Stomach smooth muscle (tissue), 2 donors: ENCODE results near the gene LPP.
A peak's percentile ranks its signal among the peaks of the same experiment; 100 is the strongest.

ENCODE experiments used
- H3K27ac ChIP-seq: one replicate; pipeline ENCODE4 v1.7.0; 2013; ENCODE audit warnings: mild to moderate bottlenecking, low read length, inconsistent platforms
- H3K27me3 ChIP-seq, 2 donors: one replicate each; pipeline ENCODE4 v1.7.0; 2013; ENCODE audit warnings: low read length in 2 of 2; ENCODE audit not compliant: insufficient read depth in 2 of 2, control insufficient read depth in 1 of 2
- H3K36me3 ChIP-seq, 2 donors: one replicate each; pipeline ENCODE4 v1.7.0; 2013; ENCODE audit warnings: low read length in 2 of 2; ENCODE audit not compliant: control insufficient read depth in 2 of 2, insufficient read depth in 2 of 2
- H3K4me1 ChIP-seq: one replicate; pipeline ENCODE4 v1.7.0; 2013; ENCODE audit warnings: low read length; ENCODE audit not compliant: control insufficient read depth, insufficient read depth
- H3K4me3 ChIP-seq, 2 donors: one replicate each; pipeline ENCODE4 v1.7.0; 2013; ENCODE audit warnings: low read length in 2 of 2
- H3K9ac ChIP-seq, 2 donors: one replicate each; pipeline ENCODE4 v1.7.0; 2013; ENCODE audit warnings: low read length in 2 of 2, mild to moderate bottlenecking in 1 of 2
- H3K9me3 ChIP-seq, 2 donors: one replicate each; pipeline ENCODE4 v1.7.0; 2013; ENCODE audit warnings: low read length in 2 of 2; ENCODE audit not compliant: control insufficient read depth in 2 of 2
- donor health status: healthy.
- donor health status: Pancreatic carcinoma.

LPP gene

DNA sequence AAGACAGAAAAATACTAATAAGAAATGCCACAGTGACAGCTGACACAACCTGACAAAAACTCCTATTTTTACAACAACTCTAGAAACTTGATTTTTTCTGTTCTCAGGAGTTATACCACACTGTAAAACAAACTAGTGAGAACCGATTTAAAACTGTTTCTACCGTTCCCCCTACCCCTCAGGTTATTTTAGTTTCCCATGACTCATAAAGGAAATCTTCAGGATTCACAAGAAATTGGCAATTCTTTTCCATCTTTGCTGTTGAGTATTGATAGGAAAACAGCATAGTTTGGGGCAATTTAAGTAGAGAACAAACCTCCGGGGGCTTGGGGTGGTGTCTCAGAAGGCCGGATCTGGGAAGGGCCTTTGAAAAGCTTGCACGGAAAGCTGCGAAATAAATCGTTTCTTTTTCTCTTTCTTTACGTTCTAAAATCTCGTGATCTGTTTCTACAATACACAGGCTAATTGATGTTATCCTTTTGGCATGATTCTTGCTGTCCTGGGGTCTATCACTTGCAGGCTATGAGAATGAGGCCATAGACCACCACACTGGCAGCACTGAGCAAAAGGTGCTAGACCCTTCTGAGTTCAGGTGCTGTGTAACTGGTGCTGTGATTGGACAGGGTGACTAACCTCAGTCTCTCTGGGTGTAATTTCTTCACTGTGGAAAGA lies 89.3 kb downstream of the LPP start:
- H3K36me3 ChIP-seq = peaks cover 0 to 16% of the 10 kb centered on the region in 2 donors
- H3K9ac ChIP-seq = no peak overlapping the region
- peak overlapping the region; percentile 78 for H3K27ac ChIP-seq
- no peaks in the 10 kb centered on the region for H3K9me3 ChIP-seq
- H3K27me3 ChIP-seq = no peaks in the 10 kb centered on the region
- H3K4me3 ChIP-seq = peak overlapping the region in 1 of 2 donors; percentile 10
- H3K4me1 ChIP-seq = peaks cover 39% of the 10 kb centered on the region

DNA sequence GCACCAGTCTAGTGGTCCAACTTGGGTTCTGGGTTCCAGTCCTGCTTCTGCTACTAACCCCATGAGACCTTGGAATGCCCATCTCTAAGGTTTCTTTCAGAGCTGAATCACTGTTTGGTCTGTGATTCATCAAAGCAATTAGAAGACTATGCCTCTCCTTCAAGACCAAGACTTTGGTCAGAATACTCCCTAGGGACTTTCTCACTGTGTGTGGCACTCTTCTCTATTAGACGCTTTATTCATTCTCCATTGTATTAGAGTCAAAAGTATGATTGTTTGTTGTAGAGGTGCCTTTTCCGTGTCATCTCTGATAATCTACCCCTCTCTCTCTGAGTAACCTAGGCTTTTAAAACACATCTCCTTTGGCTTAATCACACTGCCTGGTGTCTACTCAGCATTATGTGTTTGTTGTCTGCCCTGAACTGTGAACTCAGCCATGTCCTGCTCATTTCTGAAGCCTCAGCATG lies 90.5 kb downstream of the LPP start:
- Histone ChIP-seq H3K36me3 (peaks cover 0 to 16% of the 10 kb centered on the region in 2 donors), H3K27ac (peak overlapping the region; percentile 50), H3K4me1 (peaks cover 39% of the 10 kb centered on the region)

DNA sequence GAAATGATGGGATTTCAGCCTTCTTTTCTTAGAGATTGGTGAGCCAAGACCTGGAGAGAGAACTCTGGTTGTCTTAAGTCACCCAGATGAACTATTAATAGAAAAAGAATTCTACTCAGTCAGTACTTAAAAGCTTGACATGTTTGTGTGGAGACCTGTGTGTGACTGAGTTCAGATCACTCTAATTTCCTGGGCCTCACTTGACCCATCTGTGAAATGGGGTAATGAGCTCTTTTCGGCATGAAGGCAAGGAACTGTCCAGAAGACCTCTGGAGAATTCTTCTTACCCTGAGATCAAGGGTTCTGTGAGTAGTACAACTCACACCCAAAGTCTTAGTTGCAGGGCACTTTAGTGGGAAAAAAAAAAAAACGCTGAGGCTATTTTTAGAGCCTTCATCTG lies 92.9 kb downstream of the LPP start:
- Histone ChIP-seq H3K9ac (no peak overlapping the region), H3K36me3 (peaks cover 0 to 8% of the 10 kb centered on the region in 2 donors), H3K27me3 (no peaks in the 10 kb centered on the region), H3K4me3 (no peak overlapping the region), H3K27ac (peak overlapping the region; percentile 31), H3K9me3 (no peaks in the 10 kb centered on the region), H3K4me1 (peaks cover 28% of the 10 kb centered on the region)

More for the DNA sequence above, 90.5 kb downstream of the LPP start:
- Histone ChIP-seq H3K9me3 (no peaks in the 10 kb centered on the region), H3K4me3 (no peak overlapping the region), H3K9ac (no peak overlapping the region), H3K27me3 (no peaks in the 10 kb centered on the region)

DNA sequence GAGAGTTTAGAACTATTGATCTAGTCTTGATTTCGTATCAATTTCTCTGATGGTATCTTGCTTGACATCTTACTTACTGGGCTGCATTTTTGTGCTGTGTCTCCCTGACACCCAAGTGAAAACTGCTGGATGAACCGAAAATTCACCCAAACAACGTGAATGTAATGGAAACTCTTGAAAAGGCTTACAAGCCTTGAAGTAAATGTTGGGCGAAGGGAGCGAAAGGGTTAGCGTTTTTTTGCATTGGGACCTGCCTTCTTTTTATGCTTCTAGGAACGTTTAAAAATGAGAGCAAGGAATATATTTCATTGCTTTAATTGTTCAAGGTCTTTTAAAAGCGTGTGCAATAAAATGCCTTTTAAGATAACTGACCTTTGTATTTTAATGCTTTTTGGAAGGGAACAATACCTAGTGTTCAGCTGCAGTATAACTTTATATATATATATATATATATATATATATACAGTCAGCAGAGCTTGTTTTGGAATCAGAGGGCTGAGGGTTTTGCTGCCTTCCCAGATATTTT lies 94.1 kb downstream of the LPP start:
- peaks cover 21% of the 10 kb centered on the region for H3K4me1 ChIP-seq
- no peaks in the 10 kb centered on the region for H3K9me3 ChIP-seq
- no peak overlapping the region for H3K9ac ChIP-seq
- H3K4me3 ChIP-seq = no peak overlapping the region
- H3K36me3 ChIP-seq = peaks cover 0 to 8% of the 10 kb centered on the region in 2 donors
- peak overlapping the region; percentile 38 for H3K27ac ChIP-seq
- no peaks in the 10 kb centered on the region for H3K27me3 ChIP-seq

DNA sequence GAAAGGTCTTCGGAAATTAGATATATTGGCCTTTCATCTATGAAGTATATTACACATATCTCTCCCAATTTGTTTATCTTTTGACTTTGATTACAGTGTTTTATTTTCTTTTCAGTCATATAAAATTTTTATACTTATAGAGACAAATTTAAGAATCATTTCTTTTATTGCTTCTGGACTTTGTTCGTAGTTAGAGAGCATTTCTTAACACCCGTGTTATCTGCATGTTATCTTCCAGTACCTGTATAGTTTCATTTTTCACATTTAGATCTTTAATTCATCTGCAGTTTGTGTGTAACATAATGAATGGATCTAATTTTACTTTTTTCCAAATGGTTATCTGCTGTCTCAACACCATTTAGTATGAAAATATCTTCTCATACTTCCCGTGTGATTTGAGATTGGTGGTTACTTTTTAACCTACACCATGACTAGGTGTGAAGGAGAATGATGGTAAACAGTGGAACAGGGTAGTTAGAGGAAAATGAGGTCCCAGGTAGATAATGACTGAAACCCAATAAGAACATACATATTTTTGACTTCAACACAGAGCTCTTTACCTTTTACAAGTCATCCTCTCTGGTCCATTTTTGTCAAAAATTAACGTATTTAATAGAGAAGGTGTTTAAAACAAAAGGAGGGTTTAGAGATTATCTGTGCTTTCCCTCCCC lies 99.3 kb downstream of the LPP start:
- peaks cover 5 to 12% of the 10 kb centered on the region in 2 donors for H3K36me3 ChIP-seq
- no peak overlapping the region for H3K4me3 ChIP-seq
- peak overlapping the region; percentile 64 for H3K27ac ChIP-seq
- no peaks in the 10 kb centered on the region for H3K27me3 ChIP-seq
- no peak overlapping the region for H3K9ac ChIP-seq
- H3K4me1 ChIP-seq = peaks cover 29% of the 10 kb centered on the region
- no peaks in the 10 kb centered on the region for H3K9me3 ChIP-seq

DNA sequence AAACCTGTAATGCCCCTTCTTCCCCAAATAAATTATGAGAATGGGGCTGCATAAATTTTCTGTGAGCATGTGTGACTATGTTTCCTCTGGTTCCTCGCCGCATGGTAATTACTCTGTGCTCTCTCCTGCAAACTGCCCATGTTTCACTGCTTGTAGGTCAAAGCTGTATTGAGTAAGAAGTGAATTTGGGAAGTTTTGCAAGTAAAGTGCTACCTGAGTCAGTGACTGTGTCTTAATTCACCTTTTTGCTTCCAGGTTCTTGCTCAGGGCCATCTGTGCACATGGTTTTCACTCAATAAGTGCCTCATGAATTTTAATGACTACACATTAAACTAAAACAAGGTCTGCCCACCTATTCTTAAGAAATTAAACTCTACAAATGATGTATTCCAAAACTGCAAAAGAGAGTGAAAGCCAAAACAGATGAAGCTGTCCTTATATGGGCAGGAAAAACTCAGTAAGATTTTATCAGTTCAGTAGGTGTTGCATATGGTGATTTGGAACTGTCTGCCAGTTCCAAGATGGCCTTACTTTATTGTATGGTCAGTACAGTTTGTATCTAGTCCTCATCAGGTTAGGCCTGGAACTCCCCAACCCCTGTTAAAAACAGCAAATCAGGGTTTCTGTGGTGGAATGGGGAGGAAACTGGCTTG lies 100.0 kb downstream of the LPP start:
- Histone ChIP-seq H3K9me3 (no peaks in the 10 kb centered on the region), H3K4me3 (no peak overlapping the region), H3K4me1 (peaks cover 35% of the 10 kb centered on the region), H3K36me3 (peaks cover 5 to 8% of the 10 kb centered on the region in 2 donors), H3K27ac (peak overlapping the region; percentile 64), H3K9ac (no peak overlapping the region), H3K27me3 (no peaks in the 10 kb centered on the region)

DNA sequence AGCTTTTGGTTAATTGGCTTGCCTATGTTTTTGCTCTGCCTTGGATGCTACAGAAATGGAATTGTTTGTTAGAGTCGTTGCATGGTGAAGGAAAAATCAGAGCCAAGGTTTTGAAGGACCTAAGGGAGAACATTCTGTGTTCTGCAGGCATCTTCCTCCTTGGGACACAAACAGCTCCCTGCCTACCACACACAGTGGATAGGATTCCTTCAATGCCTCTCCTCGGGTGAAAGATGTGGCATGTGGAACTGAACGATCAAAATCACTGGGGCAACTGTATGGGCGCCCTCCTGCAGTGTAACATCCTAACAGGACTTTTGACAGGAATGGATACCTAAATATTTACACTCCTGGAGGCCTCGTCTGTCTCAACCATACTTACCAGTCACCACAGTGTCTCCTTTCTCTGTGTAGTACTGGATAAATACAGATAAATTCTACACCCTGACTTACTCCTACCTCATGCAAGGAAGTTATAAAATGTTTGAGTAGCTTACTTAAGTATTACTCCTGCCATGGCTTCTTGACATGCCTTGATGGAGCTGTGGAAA lies 100.6 kb downstream of the LPP start:
- Histone ChIP-seq H3K36me3 (peaks cover 5 to 8% of the 10 kb centered on the region in 2 donors), H3K9ac (no peak overlapping the region), H3K4me3 (no peak overlapping the region), H3K4me1 (peaks cover 41% of the 10 kb centered on the region), H3K9me3 (no peaks in the 10 kb centered on the region), H3K27me3 (no peaks in the 10 kb centered on the region), H3K27ac (peak overlapping the region; percentile 64)

DNA sequence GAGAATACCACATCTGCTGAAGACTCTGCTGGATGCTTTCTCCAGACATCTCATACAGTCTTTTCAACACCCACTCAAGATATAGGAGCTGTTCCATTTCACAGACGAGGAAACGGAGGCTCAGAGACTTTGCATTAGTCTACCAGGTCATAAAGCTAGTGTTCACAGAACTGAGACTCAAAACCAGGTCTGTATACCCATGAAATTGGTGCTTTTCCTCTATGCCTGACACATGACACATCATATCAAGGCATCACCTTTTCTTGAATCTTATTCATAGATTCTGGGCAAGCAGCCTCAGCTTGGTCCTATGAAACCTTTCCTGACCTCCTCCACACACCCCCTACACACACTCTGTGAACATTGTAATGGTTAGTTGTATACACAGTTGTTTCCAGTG lies 101.2 kb downstream of the LPP start:
- Histone ChIP-seq H3K4me3 (no peak overlapping the region), H3K36me3 (peaks cover 5 to 8% of the 10 kb centered on the region in 2 donors), H3K27me3 (no peaks in the 10 kb centered on the region), H3K4me1 (peaks cover 42% of the 10 kb centered on the region), H3K27ac (peak overlapping the region; percentile 64), H3K9me3 (no peaks in the 10 kb centered on the region), H3K9ac (no peak overlapping the region)

DNA sequence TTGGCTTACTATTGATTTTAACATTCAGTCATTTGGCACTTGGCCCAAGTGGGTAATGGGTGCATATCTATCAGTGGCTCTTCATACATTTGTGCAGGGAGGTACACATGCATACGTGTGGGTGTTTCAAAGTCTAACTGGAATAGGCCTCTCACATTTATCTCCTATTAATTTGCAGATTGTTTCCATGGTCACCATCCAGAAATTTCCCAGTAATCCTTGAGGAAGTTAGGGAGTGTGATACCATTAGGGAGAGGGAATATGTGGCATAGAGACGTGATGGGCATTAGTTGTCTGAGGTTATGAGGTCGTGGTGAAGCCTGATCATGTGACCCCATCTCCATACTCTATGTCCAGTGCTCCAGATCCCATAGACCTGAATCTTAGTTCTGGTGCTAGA lies 102.8 kb downstream of the LPP start:
- peaks cover 5 to 8% of the 10 kb centered on the region in 2 donors for H3K36me3 ChIP-seq
- H3K4me3 ChIP-seq = peak overlapping the region in 1 of 2 donors; percentile 8
- H3K9me3 ChIP-seq = no peaks in the 10 kb centered on the region
- H3K4me1 ChIP-seq = peaks cover 51% of the 10 kb centered on the region
- H3K27ac ChIP-seq = peak overlapping the region; percentile 78
- H3K27me3 ChIP-seq = no peaks in the 10 kb centered on the region
- no peak overlapping the region for H3K9ac ChIP-seq

DNA sequence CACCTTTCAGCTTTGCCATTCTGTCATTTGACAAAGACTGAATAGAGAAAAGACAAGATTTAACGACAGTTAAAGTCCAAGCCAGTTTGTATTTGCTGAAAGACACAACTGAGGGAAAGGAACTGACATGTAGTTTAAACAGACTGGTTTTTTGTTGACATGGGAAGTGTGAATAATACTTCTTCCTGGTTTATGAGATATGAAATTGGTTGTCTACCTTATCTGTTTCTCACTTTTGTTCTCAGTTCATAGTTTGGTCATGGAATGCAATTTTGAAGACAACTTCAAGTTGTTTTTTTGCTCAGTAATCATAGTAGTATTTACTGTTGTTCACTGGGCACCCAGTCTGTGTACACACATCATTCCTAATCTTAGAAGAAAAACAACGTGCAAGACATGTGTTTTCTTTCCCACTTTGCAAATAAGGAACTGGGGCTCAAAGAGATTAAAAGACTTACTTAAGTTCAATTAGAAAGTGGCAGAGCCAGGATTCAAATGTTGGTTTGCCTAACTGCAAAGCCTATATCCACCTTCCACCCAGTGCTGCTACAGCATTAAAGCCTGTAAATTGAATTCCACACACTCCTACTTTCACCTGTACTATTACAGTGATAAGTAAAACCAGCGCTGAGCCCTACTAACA lies 103.5 kb downstream of the LPP start:
- H3K9me3 ChIP-seq = no peaks in the 10 kb centered on the region
- no peak overlapping the region for H3K9ac ChIP-seq
- H3K27me3 ChIP-seq = no peaks in the 10 kb centered on the region
- H3K4me1 ChIP-seq = peaks cover 54% of the 10 kb centered on the region
- peak overlapping the region in 1 of 2 donors; percentile 8 for H3K4me3 ChIP-seq
- H3K27ac ChIP-seq = peak overlapping the region; percentile 78
- H3K36me3 ChIP-seq = peaks cover 5 to 8% of the 10 kb centered on the region in 2 donors
